ENCODE results near the gene RERE.

DNA sequence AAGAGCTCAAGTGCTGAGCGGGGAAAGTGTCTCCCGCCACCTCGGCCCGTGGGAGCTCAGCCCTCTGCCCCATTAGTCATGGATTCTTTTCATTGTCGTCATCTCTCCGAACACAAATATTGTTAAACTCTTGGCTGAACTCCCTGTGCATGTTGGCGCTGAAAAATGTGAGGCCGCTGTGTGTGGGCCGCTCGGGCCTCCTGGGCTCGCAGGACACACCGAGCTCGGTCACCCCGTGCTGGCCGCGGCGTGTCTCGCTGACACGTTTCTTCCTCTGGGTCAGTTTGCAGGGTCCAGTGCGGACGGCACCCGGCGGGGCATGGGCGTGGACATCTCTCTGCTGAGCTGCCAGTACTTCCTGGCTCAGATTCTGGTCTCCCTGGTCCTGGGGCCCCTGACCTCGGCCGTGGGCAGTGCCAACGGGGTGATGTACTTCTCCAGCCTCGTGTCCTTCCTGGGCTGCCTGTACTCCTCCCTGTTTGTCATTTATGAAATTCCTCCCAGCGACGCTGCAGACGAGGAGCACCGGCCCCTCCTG is 473.9 kb downstream of the RERE start:
- TF ChIP-seq, protein P1, sequence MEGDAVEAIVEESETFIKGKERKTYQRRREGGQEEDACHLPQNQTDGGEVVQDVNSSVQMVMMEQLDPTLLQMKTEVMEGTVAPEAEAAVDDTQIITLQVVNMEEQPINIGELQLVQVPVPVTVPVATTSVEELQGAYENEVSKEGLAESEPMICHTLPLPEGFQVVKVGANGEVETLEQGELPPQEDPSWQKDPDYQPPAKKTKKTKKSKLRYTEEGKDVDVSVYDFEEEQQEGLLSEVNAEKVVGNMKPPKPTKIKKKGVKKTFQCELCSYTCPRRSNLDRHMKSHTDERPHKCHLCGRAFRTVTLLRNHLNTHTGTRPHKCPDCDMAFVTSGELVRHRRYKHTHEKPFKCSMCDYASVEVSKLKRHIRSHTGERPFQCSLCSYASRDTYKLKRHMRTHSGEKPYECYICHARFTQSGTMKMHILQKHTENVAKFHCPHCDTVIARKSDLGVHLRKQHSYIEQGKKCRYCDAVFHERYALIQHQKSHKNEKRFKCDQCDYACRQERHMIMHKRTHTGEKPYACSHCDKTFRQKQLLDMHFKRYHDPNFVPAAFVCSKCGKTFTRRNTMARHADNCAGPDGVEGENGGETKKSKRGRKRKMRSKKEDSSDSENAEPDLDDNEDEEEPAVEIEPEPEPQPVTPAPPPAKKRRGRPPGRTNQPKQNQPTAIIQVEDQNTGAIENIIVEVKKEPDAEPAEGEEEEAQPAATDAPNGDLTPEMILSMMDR (conservative IDR thresholded peaks at IDR 0.05): no peak
- peak; percentile 46; the same call in 1 of the 2 replicates for TF ChIP-seq ZFX (IDR thresholded peaks at IDR 0.05)

Data from C4-2B (cell line).